GM23338 (cell line): Measurements from ENCODE around the gene ABCC9. TPM values are rescaled to one million over a fixed set of nuclear protein-coding genes. Genes with fewer than 3 reads are reported as not detected.

ENCODE experiments used
- ATAC-seq: fragments of 200-7000 bp; cut with Tn5 transposase; 3 replicates; pipeline ENCODE4 v1.9.1; 2020
- DNase-seq: peaks from one replicate; pipeline ENCODE4 v3.0.0-alpha.2; 2015; ENCODE audit warnings: low spot score
- H2AFZ ChIP-seq: fragments of 200-600 bp; sonication (generic); 2 replicates; pipeline ENCODE4 v1.8.0; 2016; ENCODE audit warnings: antibody characterized with exemption, mild to moderate bottlenecking, moderate library complexity
- H3F3A ChIP-seq: fragments of 200-600 bp; sonication (generic); replicated peaks from 2 replicates; pipeline ENCODE4 v1.8.0; 2017; ENCODE audit warnings: antibody characterized with exemption, mixed run types, low read depth
- H3K27ac ChIP-seq: fragments of 200-600 bp; sonication (generic); 2 replicates; pipeline ENCODE4 v1.6.1; 2016; ENCODE audit warnings: low read depth
- H3K27me3 ChIP-seq: fragments of 200-600 bp; sonication (generic); 2 replicates; pipeline ENCODE4 v1.8.0; 2016; ENCODE audit warnings: mild to moderate bottlenecking, mixed run types, moderate library complexity; ENCODE audit not compliant: insufficient read depth
- H3K36me3 ChIP-seq: fragments of 200-600 bp; sonication (generic); 2 replicates; pipeline ENCODE4 v1.8.0; 2016; ENCODE audit warnings: mild to moderate bottlenecking; ENCODE audit not compliant: insufficient read depth
- H3K4me1 ChIP-seq: fragments of 200-600 bp; sonication (generic); 2 replicates; pipeline ENCODE4 v1.8.0; 2016; ENCODE audit warnings: mild to moderate bottlenecking, moderate library complexity; ENCODE audit not compliant: insufficient read depth
- H3K4me2 ChIP-seq: fragments of 200-600 bp; sonication (generic); 2 replicates; pipeline ENCODE4 v1.7.1; 2017; ENCODE audit warnings: mixed run types
- H3K4me3 ChIP-seq: fragments of 200-600 bp; sonication (generic); 2 replicates; pipeline ENCODE4 v1.6.1; 2016; ENCODE audit warnings: mixed run types
- H3K79me2 ChIP-seq: fragments of 200-600 bp; sonication (generic); replicated peaks from 2 replicates; pipeline ENCODE4 v1.8.0; 2017; ENCODE audit warnings: mild to moderate bottlenecking; ENCODE audit not compliant: insufficient read depth
- H3K9me2 ChIP-seq: fragments of 200-600 bp; sonication (generic); 2 replicates; pipeline ENCODE4 v1.8.0; 2017; ENCODE audit not compliant: insufficient read depth
- H4K20me1 ChIP-seq: fragments of 200-600 bp; sonication (generic); replicated peaks from 2 replicates; pipeline ENCODE4 v1.8.0; 2017; ENCODE audit warnings: mild to moderate bottlenecking; ENCODE audit not compliant: insufficient read depth
- H3K27ac Mint-ChIP-seq: 2 replicates; pipeline ENCODE4 v1.8.0; 2020; ENCODE audit warnings: inconsistent platforms, mild to moderate bottlenecking, moderate library complexity, mixed read lengths
- H3K27me3 Mint-ChIP-seq: 3 replicates; pipeline ENCODE4 v1.8.0; 2022; ENCODE audit warnings: low read depth, mild to moderate bottlenecking, moderate library complexity, mixed read lengths, inconsistent platforms; ENCODE audit not compliant: insufficient read depth, poor library complexity
- H3K36me3 Mint-ChIP-seq: 3 replicates; pipeline ENCODE4 v1.8.0; 2021; ENCODE audit warnings: low read depth, mild to moderate bottlenecking, inconsistent platforms, moderate library complexity, mixed read lengths
- H3K4me1 Mint-ChIP-seq: 3 replicates; pipeline ENCODE4 v1.8.0; 2020; ENCODE audit warnings: mild to moderate bottlenecking, inconsistent platforms, mixed read lengths
- H3K4me3 Mint-ChIP-seq: 3 replicates; pipeline ENCODE4 v1.8.0; 2021; ENCODE audit warnings: moderate library complexity, mild to moderate bottlenecking, inconsistent platforms, mixed read lengths
- H3K9me3 Mint-ChIP-seq: 3 replicates; pipeline ENCODE4 v1.8.0; 2020; ENCODE audit warnings: moderate library complexity, mild to moderate bottlenecking, inconsistent platforms, mixed read lengths
- CREB1 ChIP-seq: fragments of 250-450 bp; sonication (Bioruptor Pico); IDR thresholded peaks from 2 replicates; pipeline ENCODE4 v1.5.0; 2020; ENCODE audit warnings: low read depth, mild to moderate bottlenecking, moderate library complexity
- EZH2 ChIP-seq: fragments of 200-600 bp; sonication (generic); IDR thresholded peaks from one replicate; pipeline ENCODE4 v1.8.0; 2017; ENCODE audit warnings: antibody characterized with exemption, mild to moderate bottlenecking, low read depth; ENCODE audit not compliant: unreplicated experiment
- EZH2phosphoT487 ChIP-seq: fragments of 200-600 bp; sonication (generic); IDR thresholded peaks from one replicate; pipeline ENCODE4 v1.8.1; 2018; ENCODE audit warnings: antibody characterized with exemption; ENCODE audit not compliant: unreplicated experiment
- JUNB ChIP-seq: IDR thresholded peaks from one replicate; pipeline ENCODE4 v1.6.1; 2016; ENCODE audit warnings: antibody characterized with exemption; ENCODE audit not compliant: unreplicated experiment
- NANOG ChIP-seq: IDR thresholded peaks from 2 replicates; pipeline ENCODE4 v1.6.1; 2016; ENCODE audit warnings: antibody characterized with exemption, borderline replicate concordance
- POLR2AphosphoS5 ChIP-seq: IDR thresholded peaks from 2 replicates; pipeline ENCODE4 v1.6.1; 2016; ENCODE audit warnings: antibody characterized with exemption, low read depth
- STAT1 ChIP-seq: IDR thresholded peaks from one replicate; pipeline ENCODE4 v1.6.1; 2016; ENCODE audit warnings: antibody characterized with exemption; ENCODE audit not compliant: unreplicated experiment
- ZNF114 ChIP-seq: fragments of 250-450 bp; sonication (Bioruptor Pico); IDR thresholded peaks from 2 replicates; pipeline ENCODE4 v1.5.0; 2020; ENCODE audit warnings: mild to moderate bottlenecking, moderate library complexity
- ZNF331 ChIP-seq: fragments of 250-450 bp; sonication (Bioruptor Pico); IDR thresholded peaks from 2 replicates; pipeline ENCODE4 v1.5.0; 2020; ENCODE audit warnings: low read depth, mild to moderate bottlenecking, moderate library complexity
- polyA plus RNA-seq: library from polyadenylated mRNA; unstranded; fragments of >200 nt; fragmentation: Nextera tagmentation; extraction: Ambion mirVana; gene quantifications from 2 replicates; pipeline ENCODE4 v1.2.1, GENCODE V29; 2016
- total RNA-seq: library from RNA; depleted of rRNA; stranded (reverse); fragments of >200 nt; shearing (Covaris generic); gene quantifications from 2 replicates; pipeline ENCODE4 v1.2.3, GENCODE V29; 2014
- TF ChIP-seq, protein P1 (sequence below), 2 experiments: fragments of 200-600 bp in 1 of 2; sonication (generic) in 1 of 2; conservative IDR thresholded peaks; 2 replicates each; pipeline versions ENCODE4 v1.5.1 to v1.6.1; 2016 to 2017; ENCODE audit warnings: antibody characterized with exemption in 2 of 2, low read depth in 2 of 2, mild to moderate bottlenecking in 2 of 2, moderate library complexity in 1 of 2
- TF ChIP-seq, protein P2 (sequence below): IDR thresholded peaks from one replicate; pipeline ENCODE4 v1.6.1; 2018; ENCODE audit warnings: antibody characterized with exemption; ENCODE audit not compliant: unreplicated experiment
- TF ChIP-seq, protein P3 (sequence below): IDR thresholded peaks from 2 replicates; pipeline ENCODE4 v1.6.1; 2016; ENCODE audit warnings: antibody characterized with exemption
- TF ChIP-seq, protein P4 (sequence below): fragments of 250-450 bp; sonication (Bioruptor Pico); IDR thresholded peaks from 2 replicates; pipeline ENCODE4 v1.5.0; 2020; ENCODE audit warnings: mild to moderate bottlenecking, moderate library complexity

Gene ABCC9
- total and polyA plus RNA-seq, 2 experiments from 2014 or later, result not detected

DNA sequence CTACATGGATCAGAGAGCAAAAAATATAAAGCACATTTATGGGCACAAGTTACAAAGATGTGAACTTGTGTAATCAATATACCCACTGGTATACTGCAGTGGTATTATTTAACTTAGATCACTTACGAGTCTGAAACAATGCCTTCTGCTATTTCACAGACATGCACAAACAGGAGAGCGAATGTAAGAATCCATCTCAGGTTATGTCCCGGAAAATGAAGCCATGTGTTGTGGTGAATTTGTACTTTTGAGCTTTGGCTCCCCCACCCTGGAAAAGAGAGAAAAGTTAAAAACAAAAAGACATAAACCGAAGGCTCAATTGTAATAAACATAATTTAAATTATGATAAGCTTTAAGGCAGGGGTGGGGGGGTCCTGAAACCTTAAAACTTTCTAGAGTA is 7.6 kb downstream of the ABCC9 start:
- no peak overlapping the region for H3K4me2 ChIP-seq
- TF ChIP-seq ZNF331 (CRISPR knock-in tag), result no peak
- no peak for TF ChIP-seq ZNF114 (CRISPR knock-in tag)
- no peak for TF ChIP-seq POLR2AphosphoS5
- TF ChIP-seq, protein P1, sequence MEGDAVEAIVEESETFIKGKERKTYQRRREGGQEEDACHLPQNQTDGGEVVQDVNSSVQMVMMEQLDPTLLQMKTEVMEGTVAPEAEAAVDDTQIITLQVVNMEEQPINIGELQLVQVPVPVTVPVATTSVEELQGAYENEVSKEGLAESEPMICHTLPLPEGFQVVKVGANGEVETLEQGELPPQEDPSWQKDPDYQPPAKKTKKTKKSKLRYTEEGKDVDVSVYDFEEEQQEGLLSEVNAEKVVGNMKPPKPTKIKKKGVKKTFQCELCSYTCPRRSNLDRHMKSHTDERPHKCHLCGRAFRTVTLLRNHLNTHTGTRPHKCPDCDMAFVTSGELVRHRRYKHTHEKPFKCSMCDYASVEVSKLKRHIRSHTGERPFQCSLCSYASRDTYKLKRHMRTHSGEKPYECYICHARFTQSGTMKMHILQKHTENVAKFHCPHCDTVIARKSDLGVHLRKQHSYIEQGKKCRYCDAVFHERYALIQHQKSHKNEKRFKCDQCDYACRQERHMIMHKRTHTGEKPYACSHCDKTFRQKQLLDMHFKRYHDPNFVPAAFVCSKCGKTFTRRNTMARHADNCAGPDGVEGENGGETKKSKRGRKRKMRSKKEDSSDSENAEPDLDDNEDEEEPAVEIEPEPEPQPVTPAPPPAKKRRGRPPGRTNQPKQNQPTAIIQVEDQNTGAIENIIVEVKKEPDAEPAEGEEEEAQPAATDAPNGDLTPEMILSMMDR (conservative IDR thresholded peaks at IDR 0.05; ENCODE audit: low read depth in 2 of 2), result no peak
- TF ChIP-seq EZH2, result no peak
- no peak for TF ChIP-seq NANOG
- TF ChIP-seq EZH2phosphoT487, result no peak
- TF ChIP-seq CREB1 (CRISPR knock-in tag), result no peak
- TF ChIP-seq, protein P2, sequence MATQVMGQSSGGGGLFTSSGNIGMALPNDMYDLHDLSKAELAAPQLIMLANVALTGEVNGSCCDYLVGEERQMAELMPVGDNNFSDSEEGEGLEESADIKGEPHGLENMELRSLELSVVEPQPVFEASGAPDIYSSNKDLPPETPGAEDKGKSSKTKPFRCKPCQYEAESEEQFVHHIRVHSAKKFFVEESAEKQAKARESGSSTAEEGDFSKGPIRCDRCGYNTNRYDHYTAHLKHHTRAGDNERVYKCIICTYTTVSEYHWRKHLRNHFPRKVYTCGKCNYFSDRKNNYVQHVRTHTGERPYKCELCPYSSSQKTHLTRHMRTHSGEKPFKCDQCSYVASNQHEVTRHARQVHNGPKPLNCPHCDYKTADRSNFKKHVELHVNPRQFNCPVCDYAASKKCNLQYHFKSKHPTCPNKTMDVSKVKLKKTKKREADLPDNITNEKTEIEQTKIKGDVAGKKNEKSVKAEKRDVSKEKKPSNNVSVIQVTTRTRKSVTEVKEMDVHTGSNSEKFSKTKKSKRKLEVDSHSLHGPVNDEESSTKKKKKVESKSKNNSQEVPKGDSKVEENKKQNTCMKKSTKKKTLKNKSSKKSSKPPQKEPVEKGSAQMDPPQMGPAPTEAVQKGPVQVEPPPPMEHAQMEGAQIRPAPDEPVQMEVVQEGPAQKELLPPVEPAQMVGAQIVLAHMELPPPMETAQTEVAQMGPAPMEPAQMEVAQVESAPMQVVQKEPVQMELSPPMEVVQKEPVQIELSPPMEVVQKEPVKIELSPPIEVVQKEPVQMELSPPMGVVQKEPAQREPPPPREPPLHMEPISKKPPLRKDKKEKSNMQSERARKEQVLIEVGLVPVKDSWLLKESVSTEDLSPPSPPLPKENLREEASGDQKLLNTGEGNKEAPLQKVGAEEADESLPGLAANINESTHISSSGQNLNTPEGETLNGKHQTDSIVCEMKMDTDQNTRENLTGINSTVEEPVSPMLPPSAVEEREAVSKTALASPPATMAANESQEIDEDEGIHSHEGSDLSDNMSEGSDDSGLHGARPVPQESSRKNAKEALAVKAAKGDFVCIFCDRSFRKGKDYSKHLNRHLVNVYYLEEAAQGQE, result no peak
- TF ChIP-seq JUNB, result no peak
- TF ChIP-seq STAT1, result no peak
- TF ChIP-seq, protein P3, sequence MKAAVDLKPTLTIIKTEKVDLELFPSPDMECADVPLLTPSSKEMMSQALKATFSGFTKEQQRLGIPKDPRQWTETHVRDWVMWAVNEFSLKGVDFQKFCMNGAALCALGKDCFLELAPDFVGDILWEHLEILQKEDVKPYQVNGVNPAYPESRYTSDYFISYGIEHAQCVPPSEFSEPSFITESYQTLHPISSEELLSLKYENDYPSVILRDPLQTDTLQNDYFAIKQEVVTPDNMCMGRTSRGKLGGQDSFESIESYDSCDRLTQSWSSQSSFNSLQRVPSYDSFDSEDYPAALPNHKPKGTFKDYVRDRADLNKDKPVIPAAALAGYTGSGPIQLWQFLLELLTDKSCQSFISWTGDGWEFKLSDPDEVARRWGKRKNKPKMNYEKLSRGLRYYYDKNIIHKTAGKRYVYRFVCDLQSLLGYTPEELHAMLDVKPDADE, result no peak
- TF ChIP-seq, protein P4, sequence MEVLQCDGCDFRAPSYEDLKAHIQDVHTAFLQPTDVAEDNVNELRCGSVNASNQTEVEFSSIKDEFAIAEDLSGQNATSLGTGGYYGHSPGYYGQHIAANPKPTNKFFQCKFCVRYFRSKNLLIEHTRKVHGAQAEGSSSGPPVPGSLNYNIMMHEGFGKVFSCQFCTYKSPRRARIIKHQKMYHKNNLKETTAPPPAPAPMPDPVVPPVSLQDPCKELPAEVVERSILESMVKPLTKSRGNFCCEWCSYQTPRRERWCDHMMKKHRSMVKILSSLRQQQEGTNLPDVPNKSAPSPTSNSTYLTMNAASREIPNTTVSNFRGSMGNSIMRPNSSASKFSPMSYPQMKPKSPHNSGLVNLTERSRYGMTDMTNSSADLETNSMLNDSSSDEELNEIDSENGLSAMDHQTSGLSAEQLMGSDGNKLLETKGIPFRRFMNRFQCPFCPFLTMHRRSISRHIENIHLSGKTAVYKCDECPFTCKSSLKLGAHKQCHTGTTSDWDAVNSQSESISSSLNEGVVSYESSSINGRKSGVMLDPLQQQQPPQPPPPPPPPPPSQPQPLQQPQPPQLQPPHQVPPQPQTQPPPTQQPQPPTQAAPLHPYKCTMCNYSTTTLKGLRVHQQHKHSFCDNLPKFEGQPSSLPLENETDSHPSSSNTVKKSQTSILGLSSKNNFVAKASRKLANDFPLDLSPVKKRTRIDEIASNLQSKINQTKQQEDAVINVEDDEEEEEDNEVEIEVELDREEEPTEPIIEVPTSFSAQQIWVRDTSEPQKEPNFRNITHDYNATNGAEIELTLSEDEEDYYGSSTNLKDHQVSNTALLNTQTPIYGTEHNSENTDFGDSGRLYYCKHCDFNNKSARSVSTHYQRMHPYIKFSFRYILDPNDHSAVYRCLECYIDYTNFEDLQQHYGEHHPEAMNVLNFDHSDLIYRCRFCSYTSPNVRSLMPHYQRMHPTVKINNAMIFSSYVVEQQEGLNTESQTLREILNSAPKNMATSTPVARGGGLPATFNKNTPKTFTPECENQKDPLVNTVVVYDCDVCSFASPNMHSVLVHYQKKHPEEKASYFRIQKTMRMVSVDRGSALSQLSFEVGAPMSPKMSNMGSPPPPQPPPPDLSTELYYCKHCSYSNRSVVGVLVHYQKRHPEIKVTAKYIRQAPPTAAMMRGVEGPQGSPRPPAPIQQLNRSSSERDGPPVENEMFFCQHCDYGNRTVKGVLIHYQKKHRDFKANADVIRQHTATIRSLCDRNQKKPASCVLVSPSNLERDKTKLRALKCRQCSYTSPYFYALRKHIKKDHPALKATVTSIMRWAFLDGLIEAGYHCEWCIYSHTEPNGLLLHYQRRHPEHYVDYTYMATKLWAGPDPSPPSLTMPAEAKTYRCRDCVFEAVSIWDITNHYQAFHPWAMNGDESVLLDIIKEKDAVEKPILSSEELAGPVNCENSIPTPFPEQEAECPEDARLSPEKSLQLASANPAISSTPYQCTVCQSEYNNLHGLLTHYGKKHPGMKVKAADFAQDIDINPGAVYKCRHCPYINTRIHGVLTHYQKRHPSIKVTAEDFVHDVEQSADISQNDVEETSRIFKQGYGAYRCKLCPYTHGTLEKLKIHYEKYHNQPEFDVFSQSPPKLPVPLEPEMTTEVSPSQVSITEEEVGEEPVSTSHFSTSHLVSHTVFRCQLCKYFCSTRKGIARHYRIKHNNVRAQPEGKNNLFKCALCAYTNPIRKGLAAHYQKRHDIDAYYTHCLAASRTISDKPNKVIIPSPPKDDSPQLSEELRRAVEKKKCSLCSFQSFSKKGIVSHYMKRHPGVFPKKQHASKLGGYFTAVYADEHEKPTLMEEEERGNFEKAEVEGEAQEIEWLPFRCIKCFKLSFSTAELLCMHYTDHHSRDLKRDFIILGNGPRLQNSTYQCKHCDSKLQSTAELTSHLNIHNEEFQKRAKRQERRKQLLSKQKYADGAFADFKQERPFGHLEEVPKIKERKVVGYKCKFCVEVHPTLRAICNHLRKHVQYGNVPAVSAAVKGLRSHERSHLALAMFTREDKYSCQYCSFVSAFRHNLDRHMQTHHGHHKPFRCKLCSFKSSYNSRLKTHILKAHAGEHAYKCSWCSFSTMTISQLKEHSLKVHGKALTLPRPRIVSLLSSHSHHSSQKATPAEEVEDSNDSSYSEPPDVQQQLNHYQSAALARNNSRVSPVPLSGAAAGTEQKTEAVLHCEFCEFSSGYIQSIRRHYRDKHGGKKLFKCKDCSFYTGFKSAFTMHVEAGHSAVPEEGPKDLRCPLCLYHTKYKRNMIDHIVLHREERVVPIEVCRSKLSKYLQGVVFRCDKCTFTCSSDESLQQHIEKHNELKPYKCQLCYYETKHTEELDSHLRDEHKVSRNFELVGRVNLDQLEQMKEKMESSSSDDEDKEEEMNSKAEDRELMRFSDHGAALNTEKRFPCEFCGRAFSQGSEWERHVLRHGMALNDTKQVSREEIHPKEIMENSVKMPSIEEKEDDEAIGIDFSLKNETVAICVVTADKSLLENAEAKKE (CRISPR knock-in tag), result no peak
- H3K4me1 ChIP-seq, result no peaks in the 10 kb centered on the region
- Mint-ChIP-seq H3K4me1 (no peaks in the 10 kb centered on the region; the same call in 2 of the 3 replicates), H3K4me3 (no peak overlapping the region), H3K27me3 (no peaks in the 10 kb centered on the region), H3K27ac (no peak overlapping the region), H3K36me3 (no peaks in the 10 kb centered on the region), H3K9me3 (no peaks in the 10 kb centered on the region; the same call in 2 of the 3 replicates)
- H3K27ac ChIP-seq, result no peak overlapping the region
- no peaks in the 10 kb centered on the region for H4K20me1 ChIP-seq
- H2AFZ ChIP-seq, result no peak overlapping the region
- H3F3A ChIP-seq, result no peaks in the 10 kb centered on the region
- no peaks in the 10 kb centered on the region for H3K36me3 ChIP-seq
- no peaks in the 10 kb centered on the region for H3K9me2 ChIP-seq
- peaks cover 1% of the 10 kb centered on the region; the same call in 1 of the 2 replicates for H3K27me3 ChIP-seq
- no peak overlapping the region for H3K4me3 ChIP-seq
- DNase-seq, result no peak
- no peak for ATAC-seq
- H3K79me2 ChIP-seq, result no peaks in the 10 kb centered on the region
